DOHH2 (cell line): ENCODE results near the gene NPY1R.

ENCODE experiments used
- H3F3A ChIP-seq: fragments of 200-600 bp; sonication (generic), shearing (Covaris generic); 2 replicates; pipeline ENCODE4 v1.6.0; 2016; ENCODE audit warnings: antibody characterized with exemption, mild to moderate bottlenecking; ENCODE audit not compliant: control insufficient read depth, insufficient read depth
- H3K27ac ChIP-seq: fragments of 200-600 bp; sonication (generic); 2 replicates; pipeline ENCODE4 v1.5.1; 2014; ENCODE audit warnings: low read depth, mild to moderate bottlenecking, low read length, moderate library complexity
- H3K27me3 ChIP-seq: fragments of 200-600 bp; sonication (generic); 2 replicates; pipeline ENCODE4 v1.6.1; 2014; ENCODE audit warnings: mild to moderate bottlenecking, low read length, mixed read lengths; ENCODE audit not compliant: control insufficient read depth
- H3K36me3 ChIP-seq: fragments of 200-600 bp; sonication (generic); 2 replicates; pipeline ENCODE4 v1.6.1; 2014; ENCODE audit warnings: mild to moderate bottlenecking, low read length, moderate library complexity, mixed read lengths; ENCODE audit not compliant: control insufficient read depth
- H3K4me1 ChIP-seq: fragments of 200-600 bp; sonication (generic); 2 replicates; pipeline ENCODE4 v1.6.1; 2014; ENCODE audit warnings: mild to moderate bottlenecking, low read length, mixed read lengths; ENCODE audit not compliant: control insufficient read depth
- H3K4me2 ChIP-seq: fragments of 200-600 bp; sonication (generic); 2 replicates; pipeline ENCODE4 v1.6.0; 2014; ENCODE audit warnings: mild to moderate bottlenecking, low read length, moderate library complexity
- H3K4me3 ChIP-seq: fragments of 200-600 bp; sonication (generic); 2 replicates; pipeline ENCODE4 v1.5.1; 2014; ENCODE audit warnings: mild to moderate bottlenecking, low read length, mixed read lengths
- H3K79me2 ChIP-seq: fragments of 200-600 bp; sonication (generic); 2 replicates; pipeline ENCODE4 v1.6.1; 2014; ENCODE audit warnings: mild to moderate bottlenecking, low read length, mixed read lengths; ENCODE audit not compliant: control insufficient read depth
- H3K9me2 ChIP-seq: fragments of 200-600 bp; sonication (generic); replicated peaks from 2 replicates; pipeline ENCODE4 v1.6.1; 2014; ENCODE audit warnings: mild to moderate bottlenecking, low read length, mixed read lengths; ENCODE audit not compliant: control insufficient read depth
- H3K9me3 ChIP-seq: fragments of 200-600 bp; sonication (generic); 2 replicates; pipeline ENCODE4 v1.6.1; 2014; ENCODE audit warnings: antibody characterized with exemption, low read length, mixed read lengths; ENCODE audit not compliant: control insufficient read depth, insufficient read depth
- H4K20me1 ChIP-seq: fragments of 200-600 bp; sonication (generic); 2 replicates; pipeline ENCODE4 v1.6.0; 2014; ENCODE audit warnings: low read depth, mild to moderate bottlenecking, antibody characterized with exemption, low read length, moderate library complexity; ENCODE audit not compliant: control insufficient read depth, insufficient read depth
- EZH2phosphoT487 ChIP-seq: fragments of 200-600 bp; sonication (generic); IDR thresholded peaks from 2 replicates; pipeline ENCODE4 v1.6.1; 2017; ENCODE audit warnings: borderline replicate concordance, mild to moderate bottlenecking, antibody characterized with exemption, low read length, moderate library complexity, mixed read lengths
- TF ChIP-seq, protein P1 (sequence below): fragments of 200-600 bp; sonication (generic); IDR thresholded peaks from one replicate; pipeline ENCODE4 v1.5.1; 2014; ENCODE audit warnings: antibody characterized with exemption, mild to moderate bottlenecking, low read depth, low read length; ENCODE audit not compliant: poor library complexity, severe bottlenecking

NPY1R gene

DNA sequence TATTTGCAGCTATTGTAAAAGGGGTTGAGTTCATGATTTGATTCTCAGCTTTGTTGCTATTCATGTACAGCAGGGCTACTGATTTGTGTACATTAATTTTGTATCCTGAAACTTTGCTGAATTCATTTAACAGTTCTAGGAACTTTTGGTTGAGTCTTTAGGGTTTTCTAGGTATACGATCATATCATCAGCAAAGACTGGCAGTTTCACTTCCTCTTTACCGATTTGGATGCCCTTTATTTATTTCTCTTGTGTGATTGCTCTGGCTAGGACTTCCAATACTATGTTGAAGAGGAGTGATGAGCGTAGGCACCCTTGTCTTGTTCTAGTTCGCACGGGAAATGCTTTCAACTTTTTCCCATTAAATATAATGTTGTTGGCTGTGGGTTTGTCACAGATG lies 48.1 kb downstream of the NPY1R start:
- TF ChIP-seq EZH2phosphoT487, result no peak
- TF ChIP-seq, protein P1, sequence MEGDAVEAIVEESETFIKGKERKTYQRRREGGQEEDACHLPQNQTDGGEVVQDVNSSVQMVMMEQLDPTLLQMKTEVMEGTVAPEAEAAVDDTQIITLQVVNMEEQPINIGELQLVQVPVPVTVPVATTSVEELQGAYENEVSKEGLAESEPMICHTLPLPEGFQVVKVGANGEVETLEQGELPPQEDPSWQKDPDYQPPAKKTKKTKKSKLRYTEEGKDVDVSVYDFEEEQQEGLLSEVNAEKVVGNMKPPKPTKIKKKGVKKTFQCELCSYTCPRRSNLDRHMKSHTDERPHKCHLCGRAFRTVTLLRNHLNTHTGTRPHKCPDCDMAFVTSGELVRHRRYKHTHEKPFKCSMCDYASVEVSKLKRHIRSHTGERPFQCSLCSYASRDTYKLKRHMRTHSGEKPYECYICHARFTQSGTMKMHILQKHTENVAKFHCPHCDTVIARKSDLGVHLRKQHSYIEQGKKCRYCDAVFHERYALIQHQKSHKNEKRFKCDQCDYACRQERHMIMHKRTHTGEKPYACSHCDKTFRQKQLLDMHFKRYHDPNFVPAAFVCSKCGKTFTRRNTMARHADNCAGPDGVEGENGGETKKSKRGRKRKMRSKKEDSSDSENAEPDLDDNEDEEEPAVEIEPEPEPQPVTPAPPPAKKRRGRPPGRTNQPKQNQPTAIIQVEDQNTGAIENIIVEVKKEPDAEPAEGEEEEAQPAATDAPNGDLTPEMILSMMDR, result no peak
- no peaks in the 10 kb centered on the region for H4K20me1 ChIP-seq
- H3K9me3 ChIP-seq, result no peaks in the 10 kb centered on the region
- no peaks in the 10 kb centered on the region for H3K27me3 ChIP-seq
- no peaks in the 10 kb centered on the region for H3K4me1 ChIP-seq
- no peaks in the 10 kb centered on the region for H3K36me3 ChIP-seq
- no peaks in the 10 kb centered on the region for H3K9me2 ChIP-seq
- H3F3A ChIP-seq, result no peaks in the 10 kb centered on the region
- H3K79me2 ChIP-seq, result no peaks in the 10 kb centered on the region
- no peak overlapping the region for H3K27ac ChIP-seq
- no peak overlapping the region for H3K4me2 ChIP-seq
- no peak overlapping the region for H3K4me3 ChIP-seq

- Histone ChIP-seq H3F3A (no peaks in the 10 kb centered on the region), H3K4me3 (no peak overlapping the region), H4K20me1 (no peaks in the 10 kb centered on the region), H3K9me2 (no peaks in the 10 kb centered on the region), H3K27ac (no peak overlapping the region), H3K79me2 (no peaks in the 10 kb centered on the region), H3K4me2 (no peak overlapping the region), H3K27me3 (no peaks in the 10 kb centered on the region), H3K36me3 (no peaks in the 10 kb centered on the region), H3K4me1 (no peaks in the 10 kb centered on the region), H3K9me3 (no peaks in the 10 kb centered on the region)
- no peak for TF ChIP-seq EZH2phosphoT487
- TF ChIP-seq, protein P1, result no peak
Measured at GRCh38 chr4:163280703-163281519, 51.5 kb downstream of the NPY1R start.

DNA sequence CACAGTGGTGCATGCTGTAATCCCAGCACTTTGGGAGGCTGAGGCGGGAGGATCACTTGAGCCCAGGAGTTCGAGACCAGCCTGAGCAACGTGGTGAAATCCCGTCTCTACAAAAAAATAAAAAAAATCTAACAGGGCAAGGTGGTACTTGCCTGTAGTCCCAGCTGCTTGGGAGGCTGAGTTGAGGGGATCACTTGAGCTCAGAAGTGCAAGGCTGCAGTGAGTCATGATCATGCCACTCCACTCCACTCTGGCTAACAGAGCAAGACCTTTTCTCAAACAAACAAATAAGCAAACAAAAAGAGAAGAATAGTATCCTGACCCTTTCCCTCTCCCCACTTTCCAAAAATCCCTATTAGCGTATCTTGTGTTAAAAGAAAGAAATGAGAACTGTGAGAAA lies 52.7 kb downstream of the NPY1R start:
- no peak for TF ChIP-seq EZH2phosphoT487
- TF ChIP-seq, protein P1, result no peak
- no peaks in the 10 kb centered on the region for H3F3A ChIP-seq
- H3K4me1 ChIP-seq, result no peaks in the 10 kb centered on the region
- H3K27ac ChIP-seq, result no peak overlapping the region
- no peak overlapping the region for H3K4me2 ChIP-seq
- no peak overlapping the region for H3K4me3 ChIP-seq
- H3K79me2 ChIP-seq, result no peaks in the 10 kb centered on the region
- no peaks in the 10 kb centered on the region for H4K20me1 ChIP-seq
- no peaks in the 10 kb centered on the region for H3K27me3 ChIP-seq
- no peaks in the 10 kb centered on the region for H3K36me3 ChIP-seq
- H3K9me2 ChIP-seq, result no peaks in the 10 kb centered on the region
- no peaks in the 10 kb centered on the region for H3K9me3 ChIP-seq
